HepG2 (cell line): Measurements from ENCODE around the gene GRB7. TPM values are rescaled to one million over a fixed set of nuclear protein-coding genes. Genes with fewer than 3 reads are reported as not detected.

Experiments used
- CBFB ChIP-seq: sonication (generic); formaldehyde crosslinking; IDR thresholded peaks from 2 replicates; pipeline ENCODE4 v1.4.0; 2020; ENCODE audit warnings: missing genetic modification reagents
- CBX1 ChIP-seq: IDR thresholded peaks from one replicate; pipeline ENCODE4 v1.6.1; 2016; ENCODE audit warnings: antibody characterized with exemption, low read depth
- E2F5 ChIP-seq: sonication (generic); formaldehyde crosslinking; conservative IDR thresholded peaks from 2 replicates; pipeline ENCODE4 v1.4.0; 2020; ENCODE audit warnings: missing genetic modification reagents
- ELF4 ChIP-seq: sonication (generic); formaldehyde crosslinking; IDR thresholded peaks from 2 replicates; pipeline ENCODE4 v1.5.0; 2020; ENCODE audit warnings: missing genetic modification reagents, mild to moderate bottlenecking, moderate library complexity, borderline replicate concordance
- GMEB1 ChIP-seq: sonication (generic); formaldehyde crosslinking; IDR thresholded peaks from 2 replicates; pipeline ENCODE4 v1.5.1; 2020; ENCODE audit warnings: missing genetic modification reagents, mild to moderate bottlenecking, borderline replicate concordance
- GTF2F1 ChIP-seq: fragments of 150-350 bp; IDR thresholded peaks from 2 replicates; pipeline ENCODE4 v1.6.1; 2014; ENCODE audit warnings: low read length
- ISX ChIP-seq: sonication (generic); formaldehyde crosslinking; conservative IDR thresholded peaks from 2 replicates; pipeline ENCODE4 v1.5.0; 2020; ENCODE audit warnings: missing genetic modification reagents
- JUN ChIP-seq: sonication (generic); formaldehyde crosslinking; IDR thresholded peaks from 2 replicates; pipeline ENCODE4 v1.4.0; 2020; ENCODE audit warnings: mild to moderate bottlenecking, missing genetic modification reagents
- MAFK ChIP-seq, 2 experiments: IDR thresholded peaks in 1 of 2; conservative IDR thresholded peaks in 1 of 2; 2 replicates each; pipeline ENCODE4 v1.6.1; 2011; ENCODE audit warnings: improper control_type of control experiment in 2 of 2, low read length in 2 of 2
- MEF2D ChIP-seq: sonication (generic); formaldehyde crosslinking; IDR thresholded peaks from 2 replicates; pipeline ENCODE4 v1.5.1; 2020; ENCODE audit warnings: mild to moderate bottlenecking, missing genetic modification reagents
- ONECUT2 ChIP-seq: sonication (generic); formaldehyde crosslinking; IDR thresholded peaks from 2 replicates; pipeline ENCODE4 v1.4.0; 2020; ENCODE audit warnings: missing genetic modification reagents
- POLR2AphosphoS5 ChIP-seq: IDR thresholded peaks from 2 replicates; pipeline ENCODE4 v1.6.1; 2012; ENCODE audit warnings: low read depth, low read length
- PTBP1 ChIP-seq: fragments of 200-400 bp; formaldehyde crosslinking; IDR thresholded peaks from 2 replicates; pipeline ENCODE4 v1.6.1; 2018; ENCODE audit warnings: low read length, low read depth; ENCODE audit not compliant: poor library complexity, severe bottlenecking
- SMAD9 ChIP-seq: sonication (generic); formaldehyde crosslinking; IDR thresholded peaks from 2 replicates; pipeline ENCODE4 v1.5.1; 2020; ENCODE audit warnings: mild to moderate bottlenecking, missing genetic modification reagents
- TMF1 ChIP-seq: sonication (generic); formaldehyde crosslinking; IDR thresholded peaks from 2 replicates; pipeline ENCODE4 v1.8.1; 2022; ENCODE audit warnings: low read depth, missing genetic modification reagents
- YEATS4 ChIP-seq: sonication (generic); formaldehyde crosslinking; IDR thresholded peaks from 2 replicates; pipeline ENCODE4 v1.4.0; 2020; ENCODE audit warnings: missing genetic modification reagents, borderline replicate concordance
- ZFP37 ChIP-seq: sonication (generic); formaldehyde crosslinking; IDR thresholded peaks from 2 replicates; pipeline ENCODE4 v1.4.0; 2020; ENCODE audit warnings: missing genetic modification reagents, borderline replicate concordance
- ZNF20 ChIP-seq: sonication (generic); formaldehyde crosslinking; IDR thresholded peaks from 2 replicates; pipeline ENCODE4 v1.4.0; 2020; ENCODE audit warnings: mild to moderate bottlenecking, moderate library complexity, missing genetic modification reagents
- ZNF260 ChIP-seq: sonication (generic); formaldehyde crosslinking; IDR thresholded peaks from 2 replicates; pipeline ENCODE4 v1.4.0; 2020; ENCODE audit warnings: missing genetic modification reagents, low read depth, mild to moderate bottlenecking, borderline replicate concordance
- ZNF317 ChIP-seq: sonication (generic); formaldehyde crosslinking; IDR thresholded peaks from 2 replicates; pipeline ENCODE4 v1.5.0; 2020; ENCODE audit warnings: mild to moderate bottlenecking, missing genetic modification reagents
- ZNF546 ChIP-seq: sonication (generic); formaldehyde crosslinking; conservative IDR thresholded peaks from 2 replicates; pipeline ENCODE4 v1.8.1; 2023; ENCODE audit warnings: mild to moderate bottlenecking, missing genetic modification reagents
- ZNF660 ChIP-seq: sonication (generic); formaldehyde crosslinking; IDR thresholded peaks from 2 replicates; pipeline ENCODE4 v1.5.1; 2020; ENCODE audit warnings: mild to moderate bottlenecking, low read depth, missing genetic modification reagents, borderline replicate concordance
- ZNF678 ChIP-seq: sonication (generic); formaldehyde crosslinking; IDR thresholded peaks from 2 replicates; pipeline ENCODE4 v1.4.0; 2020; ENCODE audit warnings: mild to moderate bottlenecking, missing genetic modification reagents
- ZNF7 ChIP-seq: IDR thresholded peaks from 2 replicates; pipeline ENCODE4 v1.6.1; 2016; ENCODE audit warnings: missing biosample characterization, missing genetic modification reagents
- ZSCAN25 ChIP-seq: sonication (generic); formaldehyde crosslinking; IDR thresholded peaks from 2 replicates; pipeline ENCODE4 v1.8.0; 2022; ENCODE audit warnings: mild to moderate bottlenecking, missing genetic modification reagents
- polyA plus RNA-seq, 8 experiments: library from polyadenylated mRNA; depleted of rRNA in 3 of 8; stranded (reverse) in 7 of 8; unstranded in 1 of 8; fragments of >200 nt; fragmentation: Illumina TruSeq in 4 of 8; extraction: Trizol in 4 of 8; gene quantifications; 2 replicates each; pipeline versions ENCODE4 v1.2.1 to v1.2.3, GENCODE V29; 2011 to 2016; ENCODE audit warnings: low read depth in 4 of 8, missing spikeins in 1 of 8, mixed read lengths in 1 of 8; ENCODE audit not compliant: insufficient read depth in 1 of 8
- total RNA-seq, 5 experiments: library from RNA; depleted of rRNA; stranded (reverse); fragments of >200 nt; fragmentation: Illumina TruSeq; extraction: Trizol; gene quantifications; 2 replicates each; pipeline ENCODE4 v1.2.3, GENCODE V29; 2016; ENCODE audit warnings: low read depth in 1 of 5
- TF ChIP-seq, protein P1 (sequence below): sonication (generic); formaldehyde crosslinking; IDR thresholded peaks from 2 replicates; pipeline ENCODE4 v1.9.0; 2021; ENCODE audit warnings: missing genetic modification reagents, mild to moderate bottlenecking, borderline replicate concordance
- TF ChIP-seq, protein P2 (sequence below): sonication (generic); formaldehyde crosslinking; IDR thresholded peaks from 2 replicates; pipeline ENCODE4 v1.4.0; 2020; ENCODE audit warnings: missing genetic modification reagents

GRB7 gene
- total and polyA plus RNA-seq, 2 of the 13 experiments (the other 11 are each of a cell fraction or from before 2014, with no cell fraction given): 60.2 to 77.7 TPM

- peak; percentile 82 for TF ChIP-seq GMEB1
- no peak for TF ChIP-seq ZNF660 (CRISPR knock-in tag)
- TF ChIP-seq GTF2F1: peak; percentile 50; the same call in 1 of the 2 replicates
- no peak for TF ChIP-seq ZNF7 (CRISPR knock-in tag)
- TF ChIP-seq SMAD9 (CRISPR knock-in tag): 0 out of 2 replicates have a peak, but pooled peaks have one; percentile 28
- no peak for TF ChIP-seq ISX
- TF ChIP-seq ELF4 (CRISPR knock-in tag): peak; percentile 94
- TF ChIP-seq ZNF20 (CRISPR knock-in tag): no peak
- TF ChIP-seq PTBP1: no peak
- TF ChIP-seq ZNF260 (CRISPR knock-in tag): no peak
- no peak for TF ChIP-seq ZNF546 (CRISPR knock-in tag)
- TF ChIP-seq, protein P1, sequence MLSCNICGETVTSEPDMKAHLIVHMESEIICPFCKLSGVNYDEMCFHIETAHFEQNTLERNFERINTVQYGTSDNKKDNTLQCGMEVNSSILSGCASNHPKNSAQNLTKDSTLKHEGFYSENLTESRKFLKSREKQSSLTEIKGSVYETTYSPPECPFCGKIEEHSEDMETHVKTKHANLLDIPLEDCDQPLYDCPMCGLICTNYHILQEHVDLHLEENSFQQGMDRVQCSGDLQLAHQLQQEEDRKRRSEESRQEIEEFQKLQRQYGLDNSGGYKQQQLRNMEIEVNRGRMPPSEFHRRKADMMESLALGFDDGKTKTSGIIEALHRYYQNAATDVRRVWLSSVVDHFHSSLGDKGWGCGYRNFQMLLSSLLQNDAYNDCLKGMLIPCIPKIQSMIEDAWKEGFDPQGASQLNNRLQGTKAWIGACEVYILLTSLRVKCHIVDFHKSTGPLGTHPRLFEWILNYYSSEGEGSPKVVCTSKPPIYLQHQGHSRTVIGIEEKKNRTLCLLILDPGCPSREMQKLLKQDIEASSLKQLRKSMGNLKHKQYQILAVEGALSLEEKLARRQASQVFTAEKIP: no peak
- TF ChIP-seq, protein P2, sequence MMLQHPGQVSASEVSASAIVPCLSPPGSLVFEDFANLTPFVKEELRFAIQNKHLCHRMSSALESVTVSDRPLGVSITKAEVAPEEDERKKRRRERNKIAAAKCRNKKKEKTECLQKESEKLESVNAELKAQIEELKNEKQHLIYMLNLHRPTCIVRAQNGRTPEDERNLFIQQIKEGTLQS (CRISPR knock-in tag): peak; percentile 66; the same call in 1 of the 2 replicates
- TF ChIP-seq ZNF317 (CRISPR knock-in tag): peak; percentile 54; the same call in 1 of the 2 replicates
- TF ChIP-seq E2F5 (CRISPR knock-in tag): no peak; the same call in 1 of the 2 replicates
- TF ChIP-seq ZFP37 (CRISPR knock-in tag): no peak
- peak; percentile 41; the same call in 1 of the 2 replicates for TF ChIP-seq JUN (CRISPR knock-in tag)
- TF ChIP-seq YEATS4: peak; percentile 86; the same call in 1 of the 2 replicates
- TF ChIP-seq CBFB (CRISPR knock-in tag): peak; percentile 88
- peak; percentile 90 for TF ChIP-seq TMF1 (CRISPR knock-in tag)
- no peak for TF ChIP-seq MAFK (conservative IDR thresholded peaks at IDR 0.05 in 1 of 2, IDR thresholded peaks at IDR 0.05 in 1 of 2; ENCODE audit: low read length in 2 of 2)
- TF ChIP-seq POLR2AphosphoS5: peak; percentile 65
- peak; percentile 78; the same call in 1 of the 2 replicates for TF ChIP-seq ZSCAN25 (CRISPR knock-in tag)
- TF ChIP-seq ONECUT2 (CRISPR knock-in tag): no peak
- 0 out of 2 replicates have a peak, but pooled peaks have one; percentile 53 for TF ChIP-seq ZNF678 (CRISPR knock-in tag)
- TF ChIP-seq CBX1: peak; percentile 94
- no peak for TF ChIP-seq MEF2D (CRISPR knock-in tag)
These were observed 7.4 kb upstream of the GRB7 start, which contains the start of gene MIEN1 (continued) for GRCh38 chr17:39730095-39730921.
